ENCODE measurements around the gene MYL12A.

DNA sequence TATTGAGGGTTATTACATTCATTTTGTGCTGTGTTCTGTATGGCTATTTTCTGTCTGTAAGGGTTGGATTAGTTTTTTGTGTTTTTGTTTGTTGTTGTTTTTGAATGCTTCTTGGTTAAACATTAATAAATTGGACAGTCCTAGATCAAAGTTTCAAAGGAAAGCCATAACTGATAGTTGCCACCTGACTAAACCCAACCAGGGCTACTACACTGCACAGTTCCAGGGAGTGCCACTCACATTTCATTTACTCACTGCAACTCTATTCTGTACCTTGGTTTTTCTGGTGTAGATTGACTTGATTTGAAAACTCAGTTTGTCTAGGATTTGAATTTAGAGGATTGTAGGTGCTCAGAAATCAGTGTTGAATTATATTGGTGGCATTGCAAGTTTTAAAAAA is 20.7 kb downstream of the MYL12A start:
- TF ChIP-seq, protein P1, sequence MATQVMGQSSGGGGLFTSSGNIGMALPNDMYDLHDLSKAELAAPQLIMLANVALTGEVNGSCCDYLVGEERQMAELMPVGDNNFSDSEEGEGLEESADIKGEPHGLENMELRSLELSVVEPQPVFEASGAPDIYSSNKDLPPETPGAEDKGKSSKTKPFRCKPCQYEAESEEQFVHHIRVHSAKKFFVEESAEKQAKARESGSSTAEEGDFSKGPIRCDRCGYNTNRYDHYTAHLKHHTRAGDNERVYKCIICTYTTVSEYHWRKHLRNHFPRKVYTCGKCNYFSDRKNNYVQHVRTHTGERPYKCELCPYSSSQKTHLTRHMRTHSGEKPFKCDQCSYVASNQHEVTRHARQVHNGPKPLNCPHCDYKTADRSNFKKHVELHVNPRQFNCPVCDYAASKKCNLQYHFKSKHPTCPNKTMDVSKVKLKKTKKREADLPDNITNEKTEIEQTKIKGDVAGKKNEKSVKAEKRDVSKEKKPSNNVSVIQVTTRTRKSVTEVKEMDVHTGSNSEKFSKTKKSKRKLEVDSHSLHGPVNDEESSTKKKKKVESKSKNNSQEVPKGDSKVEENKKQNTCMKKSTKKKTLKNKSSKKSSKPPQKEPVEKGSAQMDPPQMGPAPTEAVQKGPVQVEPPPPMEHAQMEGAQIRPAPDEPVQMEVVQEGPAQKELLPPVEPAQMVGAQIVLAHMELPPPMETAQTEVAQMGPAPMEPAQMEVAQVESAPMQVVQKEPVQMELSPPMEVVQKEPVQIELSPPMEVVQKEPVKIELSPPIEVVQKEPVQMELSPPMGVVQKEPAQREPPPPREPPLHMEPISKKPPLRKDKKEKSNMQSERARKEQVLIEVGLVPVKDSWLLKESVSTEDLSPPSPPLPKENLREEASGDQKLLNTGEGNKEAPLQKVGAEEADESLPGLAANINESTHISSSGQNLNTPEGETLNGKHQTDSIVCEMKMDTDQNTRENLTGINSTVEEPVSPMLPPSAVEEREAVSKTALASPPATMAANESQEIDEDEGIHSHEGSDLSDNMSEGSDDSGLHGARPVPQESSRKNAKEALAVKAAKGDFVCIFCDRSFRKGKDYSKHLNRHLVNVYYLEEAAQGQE (IDR thresholded peaks at IDR 0.05; ENCODE audit: insufficient read depth in 1 of 2, low read depth in 2 of 2, low read length in 2 of 2), result no peak
- TF ChIP-seq SIN3A (IDR thresholded peaks at IDR 0.05; ENCODE audit: borderline replicate concordance, insufficient read depth, low read length), result no peak
